HepG2 (cell line): ENCODE measurements around the gene RNASE13. TPM values are rescaled to one million over a fixed set of nuclear protein-coding genes. Genes with fewer than 3 reads are reported as not detected.

Experiments used
- BCL3 ChIP-seq: sonication (generic); formaldehyde crosslinking; IDR thresholded peaks from 2 replicates; pipeline ENCODE4 v1.5.1; 2020; ENCODE audit warnings: mild to moderate bottlenecking, missing genetic modification reagents, moderate library complexity
- CBX2 ChIP-seq, 2 experiments: fragments of 200-600 bp in 1 of 2; sonication (generic); formaldehyde crosslinking in 1 of 2; IDR thresholded peaks; 2 replicates each; pipeline versions ENCODE4 v1.7.0 to v1.8.1; 2018 to 2022; ENCODE audit warnings: low read depth in 2 of 2, low read length in 1 of 2, mild to moderate bottlenecking in 1 of 2, missing genetic modification reagents in 1 of 2
- CTCF ChIP-seq: sonication (generic); formaldehyde crosslinking; IDR thresholded peaks from 2 replicates; pipeline ENCODE4 v1.5.0; 2020; ENCODE audit warnings: mild to moderate bottlenecking, missing genetic modification reagents, moderate library complexity
- ETS1 ChIP-seq: sonication (generic); formaldehyde crosslinking; IDR thresholded peaks from 2 replicates; pipeline ENCODE4 v1.4.0; 2020; ENCODE audit warnings: missing genetic modification reagents
- IKZF5 ChIP-seq: IDR thresholded peaks from 2 replicates; pipeline ENCODE4 v1.6.1; 2018; ENCODE audit warnings: missing genetic modification reagents, mild to moderate bottlenecking, missing compliant biosample characterization
- MED8 ChIP-seq: sonication (generic); formaldehyde crosslinking; IDR thresholded peaks from 2 replicates; pipeline ENCODE4 v1.8.1; 2023; ENCODE audit warnings: mild to moderate bottlenecking, missing genetic modification reagents; ENCODE audit not compliant: insufficient replicate concordance
- MYPOP ChIP-seq: sonication (generic); formaldehyde crosslinking; IDR thresholded peaks from 2 replicates; pipeline ENCODE4 v1.8.1; 2023; ENCODE audit warnings: mild to moderate bottlenecking, moderate library complexity, missing genetic modification reagents
- PAF1 ChIP-seq: IDR thresholded peaks from 2 replicates; pipeline ENCODE4 v1.6.1; 2016; ENCODE audit warnings: missing genetic modification reagents, missing compliant biosample characterization
- ZBTB21 ChIP-seq: sonication (generic); formaldehyde crosslinking; IDR thresholded peaks from 2 replicates; pipeline ENCODE4 v1.4.0; 2020; ENCODE audit warnings: missing genetic modification reagents
- ZFP36L2 ChIP-seq: sonication (generic); formaldehyde crosslinking; IDR thresholded peaks from 2 replicates; pipeline ENCODE4 v1.4.0; 2020; ENCODE audit warnings: missing genetic modification reagents
- ZFP91 ChIP-seq: sonication (generic); formaldehyde crosslinking; IDR thresholded peaks from 2 replicates; pipeline ENCODE4 v1.9.0; 2022; ENCODE audit warnings: missing genetic modification reagents, mild to moderate bottlenecking, borderline replicate concordance
- ZFX ChIP-seq: sonication (generic); formaldehyde crosslinking; IDR thresholded peaks from 2 replicates; pipeline ENCODE4 v1.4.0; 2020; ENCODE audit warnings: mild to moderate bottlenecking, low read depth, missing genetic modification reagents, moderate library complexity
- ZNF24 ChIP-seq: fragments of 450-650 bp; IDR thresholded peaks from 2 replicates; pipeline ENCODE4 v1.6.1; 2017; ENCODE audit warnings: antibody characterized with exemption, mild to moderate bottlenecking
- ZNF335 ChIP-seq: sonication (generic); formaldehyde crosslinking; IDR thresholded peaks from 2 replicates; pipeline ENCODE4 v1.4.0; 2020; ENCODE audit warnings: missing genetic modification reagents
- ZNF563 ChIP-seq: sonication (generic); formaldehyde crosslinking; IDR thresholded peaks from 2 replicates; pipeline ENCODE4 v1.8.0; 2022; ENCODE audit warnings: mild to moderate bottlenecking, moderate library complexity, missing genetic modification reagents
- ZNF740 ChIP-seq: sonication (generic); formaldehyde crosslinking; IDR thresholded peaks from 2 replicates; pipeline ENCODE4 v1.4.0; 2020; ENCODE audit warnings: missing genetic modification reagents
- ZNF773 ChIP-seq: sonication (generic); formaldehyde crosslinking; IDR thresholded peaks from 2 replicates; pipeline ENCODE4 v1.4.0; 2020; ENCODE audit warnings: missing genetic modification reagents, borderline replicate concordance
- ZNF781 ChIP-seq: sonication (generic); formaldehyde crosslinking; IDR thresholded peaks from 2 replicates; pipeline ENCODE4 v1.5.1; 2020; ENCODE audit warnings: borderline replicate concordance, mild to moderate bottlenecking, missing genetic modification reagents; ENCODE audit errors: not compliant biosample characterization
- polyA plus RNA-seq, 8 experiments: library from polyadenylated mRNA; depleted of rRNA in 3 of 8; stranded (reverse) in 7 of 8; unstranded in 1 of 8; fragments of >200 nt; fragmentation: Illumina TruSeq in 4 of 8; extraction: Trizol in 4 of 8; gene quantifications; 2 replicates each; pipeline versions ENCODE4 v1.2.1 to v1.2.3, GENCODE V29; 2011 to 2016; ENCODE audit warnings: low read depth in 4 of 8, missing spikeins in 1 of 8, mixed read lengths in 1 of 8; ENCODE audit not compliant: insufficient read depth in 1 of 8
- total RNA-seq, 5 experiments: library from RNA; depleted of rRNA; stranded (reverse); fragments of >200 nt; fragmentation: Illumina TruSeq; extraction: Trizol; gene quantifications; 2 replicates each; pipeline ENCODE4 v1.2.3, GENCODE V29; 2016; ENCODE audit warnings: low read depth in 1 of 5

The RNASE13 gene
- total and polyA plus RNA-seq, 2 of the 13 experiments (the other 11 are each of a cell fraction or from before 2014, with no cell fraction given) = 1.0 TPM; not detected in 1

- TF ChIP-seq ETS1 (CRISPR knock-in tag) = no peak
- TF ChIP-seq CTCF (CRISPR knock-in tag) = no peak
- TF ChIP-seq ZBTB21 = no peak
- TF ChIP-seq MED8 = no peak
- no peak for TF ChIP-seq ZNF773 (CRISPR knock-in tag)
- TF ChIP-seq ZFP91 = no peak
- TF ChIP-seq ZNF24 = no peak
- TF ChIP-seq ZNF335 (CRISPR knock-in tag) = no peak
- TF ChIP-seq ZNF563 (CRISPR knock-in tag) = no peak
- no peak for TF ChIP-seq ZFP36L2 (CRISPR knock-in tag)
- no peak for TF ChIP-seq CBX2 (IDR thresholded peaks at IDR 0.05; ENCODE audit: low read depth, low read length)
- no peak for TF ChIP-seq CBX2 (CRISPR knock-in tag; IDR thresholded peaks at IDR 0.05; ENCODE audit: low read depth)
- no peak for TF ChIP-seq MYPOP (CRISPR knock-in tag)
- TF ChIP-seq ZFX (CRISPR knock-in tag) = 0 out of 2 replicates have a peak, but pooled peaks have one; percentile 11
- TF ChIP-seq ZNF740 (CRISPR knock-in tag) = no peak
- 0 out of 2 replicates have a peak, but pooled peaks have one; percentile 63 for TF ChIP-seq BCL3 (CRISPR knock-in tag)
- TF ChIP-seq ZNF781 (CRISPR knock-in tag) = no peak
- TF ChIP-seq IKZF5 (CRISPR knock-in tag) = no peak
- 0 out of 2 replicates have a peak, but pooled peaks have one; percentile 54 for TF ChIP-seq PAF1 (CRISPR knock-in tag)
Observed at GRCh38 chr14:21072781-21073339, 38.3 kb upstream of the RNASE13 start (continued).
